ENCODE measurements around the gene PKM.

The PKM gene

GRCh38 chr15:72242775-72243370 is 11.9 kb upstream of the PKM start:
- H3K4me3 Mint-ChIP-seq, result no peak overlapping the region
- H3K9me3 Mint-ChIP-seq, result no peaks in the 10 kb centered on the region
- peaks cover 10% of the 10 kb centered on the region for H3K4me1 Mint-ChIP-seq (ENCODE audit: low read depth)
- H3K36me3 Mint-ChIP-seq (ENCODE audit: low read depth), result peaks cover 41% of the 10 kb centered on the region
- no peaks in the 10 kb centered on the region for H3K27me3 Mint-ChIP-seq (ENCODE audit: low read depth)
- no peak overlapping the region for H3K27ac Mint-ChIP-seq

GRCh38 chr15:72239652-72240051 is 8.7 kb upstream of the PKM start:
- Mint-ChIP-seq H3K4me3 (no peak overlapping the region), H3K9me3 (no peaks in the 10 kb centered on the region), H3K27me3 (ENCODE audit: low read depth) (no peaks in the 10 kb centered on the region), H3K36me3 (ENCODE audit: low read depth) (peaks cover 31% of the 10 kb centered on the region), H3K27ac (no peak overlapping the region), H3K4me1 (ENCODE audit: low read depth) (peaks cover 29% of the 10 kb centered on the region)

GRCh38 chr15:72238586-72238985 is 7.6 kb upstream of the PKM start:
- Mint-ChIP-seq H3K36me3 (ENCODE audit: low read depth) (peaks cover 30% of the 10 kb centered on the region), H3K27me3 (ENCODE audit: low read depth) (no peaks in the 10 kb centered on the region), H3K4me1 (ENCODE audit: low read depth) (peaks cover 35% of the 10 kb centered on the region), H3K4me3 (no peak overlapping the region), H3K27ac (no peak overlapping the region), H3K9me3 (no peaks in the 10 kb centered on the region)

- H3K9me3 Mint-ChIP-seq, result no peaks in the 10 kb centered on the region
- H3K36me3 Mint-ChIP-seq (ENCODE audit: low read depth), result peaks cover 28% of the 10 kb centered on the region
- H3K27me3 Mint-ChIP-seq (ENCODE audit: low read depth), result no peaks in the 10 kb centered on the region
- peaks cover 33% of the 10 kb centered on the region for H3K4me1 Mint-ChIP-seq (ENCODE audit: low read depth)
- peak overlapping the region; percentile 75 for H3K4me3 Mint-ChIP-seq
- H3K27ac Mint-ChIP-seq, result peak overlapping the region; percentile 89
These were observed 6.8 kb upstream of the PKM start for GRCh38 chr15:72237853-72238224.

- H3K36me3 Mint-ChIP-seq (ENCODE audit: low read depth), result peaks cover 22% of the 10 kb centered on the region
- peak overlapping the region; percentile 75 for H3K4me3 Mint-ChIP-seq
- H3K4me1 Mint-ChIP-seq (ENCODE audit: low read depth), result peaks cover 36% of the 10 kb centered on the region
- H3K9me3 Mint-ChIP-seq, result no peaks in the 10 kb centered on the region
- H3K27ac Mint-ChIP-seq, result peak overlapping the region; percentile 89
- H3K27me3 Mint-ChIP-seq (ENCODE audit: low read depth), result no peaks in the 10 kb centered on the region
These were observed 6.3 kb upstream of the PKM start for GRCh38 chr15:72237029-72237852.

GRCh38 chr15:72236381-72237003 is 5.5 kb upstream of the PKM start:
- H3K36me3 Mint-ChIP-seq (ENCODE audit: low read depth), result peaks cover 14% of the 10 kb centered on the region
- H3K4me3 Mint-ChIP-seq, result peak overlapping the region; percentile 75
- H3K4me1 Mint-ChIP-seq (ENCODE audit: low read depth), result peaks cover 42% of the 10 kb centered on the region
- no peaks in the 10 kb centered on the region for H3K27me3 Mint-ChIP-seq (ENCODE audit: low read depth)
- no peaks in the 10 kb centered on the region for H3K9me3 Mint-ChIP-seq
- peak overlapping the region; percentile 89 for H3K27ac Mint-ChIP-seq

GRCh38 chr15:72235298-72235697 is 4.3 kb upstream of the PKM start:
- peaks cover 43% of the 10 kb centered on the region for H3K4me1 Mint-ChIP-seq (ENCODE audit: low read depth)
- no peak overlapping the region for H3K27ac Mint-ChIP-seq
- H3K4me3 Mint-ChIP-seq, result no peak overlapping the region
- no peaks in the 10 kb centered on the region for H3K9me3 Mint-ChIP-seq
- H3K27me3 Mint-ChIP-seq (ENCODE audit: low read depth), result no peaks in the 10 kb centered on the region
- peaks cover 9% of the 10 kb centered on the region for H3K36me3 Mint-ChIP-seq (ENCODE audit: low read depth)

GRCh38 chr15:72233769-72234168 is 2.8 kb upstream of the PKM start:
- no peak overlapping the region for H3K27ac Mint-ChIP-seq
- no peaks in the 10 kb centered on the region for H3K27me3 Mint-ChIP-seq (ENCODE audit: low read depth)
- H3K9me3 Mint-ChIP-seq, result no peaks in the 10 kb centered on the region
- H3K4me1 Mint-ChIP-seq (ENCODE audit: low read depth), result peaks cover 43% of the 10 kb centered on the region
- H3K4me3 Mint-ChIP-seq, result no peak overlapping the region
- peaks cover 13% of the 10 kb centered on the region for H3K36me3 Mint-ChIP-seq (ENCODE audit: low read depth)

GRCh38 chr15:72231833-72232478 is 966 bp upstream of the PKM start:
- H3K4me1 Mint-ChIP-seq (ENCODE audit: low read depth), result peaks cover 46% of the 10 kb centered on the region
- H3K9me3 Mint-ChIP-seq, result no peaks in the 10 kb centered on the region
- H3K27ac Mint-ChIP-seq, result peak overlapping the region; percentile 99
- peaks cover 21% of the 10 kb centered on the region for H3K36me3 Mint-ChIP-seq (ENCODE audit: low read depth)
- H3K4me3 Mint-ChIP-seq, result peak overlapping the region; percentile 98
- H3K27me3 Mint-ChIP-seq (ENCODE audit: low read depth), result no peaks in the 10 kb centered on the region

GRCh38 chr15:72230197-72231065 is 559 bp downstream of the PKM start:
- H3K36me3 Mint-ChIP-seq (ENCODE audit: low read depth), result peaks cover 29% of the 10 kb centered on the region
- no peaks in the 10 kb centered on the region for H3K9me3 Mint-ChIP-seq
- peak overlapping the region; percentile 98 for H3K4me3 Mint-ChIP-seq
- peaks cover 51% of the 10 kb centered on the region for H3K4me1 Mint-ChIP-seq (ENCODE audit: low read depth)
- H3K27me3 Mint-ChIP-seq (ENCODE audit: low read depth), result no peaks in the 10 kb centered on the region
- peak overlapping the region; percentile 99 for H3K27ac Mint-ChIP-seq

GRCh38 chr15:72229947-72230196 is 1.1 kb downstream of the PKM start:
- Mint-ChIP-seq H3K4me1 (ENCODE audit: low read depth) (peaks cover 49% of the 10 kb centered on the region), H3K27ac (peak overlapping the region; percentile 99), H3K27me3 (ENCODE audit: low read depth) (no peaks in the 10 kb centered on the region), H3K9me3 (no peaks in the 10 kb centered on the region), H3K36me3 (ENCODE audit: low read depth) (peaks cover 32% of the 10 kb centered on the region), H3K4me3 (peak overlapping the region; percentile 99)

- H3K27me3 Mint-ChIP-seq (ENCODE audit: low read depth), result no peaks in the 10 kb centered on the region
- peak overlapping the region; percentile 99 for H3K27ac Mint-ChIP-seq
- H3K9me3 Mint-ChIP-seq, result no peaks in the 10 kb centered on the region
- H3K4me3 Mint-ChIP-seq, result peak overlapping the region; percentile 99
- H3K4me1 Mint-ChIP-seq (ENCODE audit: low read depth), result peaks cover 46% of the 10 kb centered on the region
- H3K36me3 Mint-ChIP-seq (ENCODE audit: low read depth), result peaks cover 33% of the 10 kb centered on the region
These were observed 1.7 kb downstream of the PKM start for GRCh38 chr15:72229076-72229946.

- peak overlapping the region; percentile 99 for H3K4me3 Mint-ChIP-seq
- H3K36me3 Mint-ChIP-seq (ENCODE audit: low read depth), result peaks cover 45% of the 10 kb centered on the region
- peak overlapping the region; percentile 99 for H3K27ac Mint-ChIP-seq
- H3K4me1 Mint-ChIP-seq (ENCODE audit: low read depth), result peaks cover 57% of the 10 kb centered on the region
- no peaks in the 10 kb centered on the region for H3K9me3 Mint-ChIP-seq
- no peaks in the 10 kb centered on the region for H3K27me3 Mint-ChIP-seq (ENCODE audit: low read depth)
These were observed 3.3 kb downstream of the PKM start for GRCh38 chr15:72227720-72228119.
